Glomerular visceral epithelial cell (primary cell): ENCODE results near the gene SLC25A45.
A peak's percentile ranks its signal among the peaks of the same experiment; 100 is the strongest.
"Not testable (repeated sequence)": the region's sequence is repeated elsewhere in the genome, so short reads cannot be mapped to it uniquely, and the experiment has no call there.

ENCODE experiments used
- DNase-seq: peaks from one replicate; pipeline ENCODE4 v3.0.0-alpha.2; 2016; ENCODE audit errors: extremely low spot score

The SLC25A45 gene

DNA sequence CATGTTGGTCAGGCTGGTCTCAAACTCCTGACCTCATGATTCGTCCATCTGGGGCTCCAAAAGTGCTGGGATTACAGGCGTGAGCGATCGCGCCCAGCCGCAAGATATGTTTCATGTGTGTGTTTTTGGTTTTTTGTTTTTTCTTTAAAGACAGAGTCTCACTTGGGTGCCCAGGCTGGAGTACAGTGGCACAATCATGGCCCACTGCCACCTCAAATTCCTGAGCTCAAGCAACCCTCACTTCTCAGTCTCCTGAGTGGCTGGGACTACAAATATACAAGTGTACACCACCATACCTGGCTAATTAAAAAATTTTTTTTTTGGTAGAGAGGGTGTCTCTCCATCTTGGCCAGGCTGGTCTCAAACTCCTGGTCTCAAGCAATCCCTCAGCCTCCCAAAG, 19.5 kb downstream of the SLC25A45 start:
- DNase-seq, result no peak

DNA sequence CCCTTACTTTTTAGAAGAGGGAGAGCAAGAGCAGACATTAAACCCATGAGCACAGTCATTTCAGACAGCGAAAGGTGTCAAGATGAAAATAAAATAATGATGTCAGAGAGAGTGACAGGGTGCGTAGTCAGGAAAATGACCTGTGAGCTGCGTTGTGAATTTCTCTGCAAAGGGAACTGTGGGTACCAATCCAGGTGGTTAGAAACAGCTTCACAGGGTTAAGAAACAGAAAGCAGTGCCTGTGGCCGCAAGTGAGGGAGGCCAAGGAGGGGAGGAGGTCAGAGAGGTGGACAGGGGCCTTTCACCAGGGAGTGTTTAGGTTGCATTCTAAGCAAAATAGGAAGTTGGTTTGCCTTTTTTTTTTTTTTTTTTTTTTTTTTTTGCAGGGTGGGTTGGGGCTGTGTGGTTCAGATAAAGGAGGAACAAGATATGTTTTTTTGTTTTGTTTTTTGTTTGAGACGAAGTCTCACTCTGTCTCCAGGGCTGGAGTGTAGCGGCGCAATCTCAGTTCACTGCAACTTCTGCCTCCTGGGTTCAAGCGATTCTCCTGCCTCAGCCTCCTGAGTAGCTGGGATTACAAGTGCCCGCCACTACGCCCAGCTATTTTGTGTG, 20.0 kb downstream of the SLC25A45 start:
- no peak for DNase-seq

DNA sequence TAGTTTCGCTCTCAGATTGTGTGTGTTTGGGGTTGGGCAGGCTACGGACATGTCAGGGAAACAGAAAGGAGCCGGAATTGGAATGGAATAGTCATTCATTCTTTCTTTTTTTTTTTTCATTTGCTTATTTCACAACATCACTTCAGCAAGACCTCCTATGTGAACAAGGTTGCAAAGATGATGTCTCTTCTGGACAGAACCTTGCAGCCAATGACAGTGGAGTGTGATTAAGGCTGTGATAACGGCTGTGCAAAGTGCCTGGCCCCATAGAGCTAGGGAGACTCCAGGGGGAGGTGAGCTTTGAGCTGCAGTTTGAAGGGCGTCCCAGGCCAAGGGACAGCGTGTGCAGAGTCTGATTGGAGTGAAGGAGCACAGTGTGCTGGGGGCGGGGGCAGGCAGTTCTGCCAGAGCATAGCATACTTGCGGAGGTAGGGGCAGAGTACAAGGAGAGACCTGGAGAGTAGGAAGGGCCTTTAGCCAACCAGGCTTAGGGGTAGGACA, 24.5 kb downstream of the SLC25A45 start:
- DNase-seq, result no peak

DNA sequence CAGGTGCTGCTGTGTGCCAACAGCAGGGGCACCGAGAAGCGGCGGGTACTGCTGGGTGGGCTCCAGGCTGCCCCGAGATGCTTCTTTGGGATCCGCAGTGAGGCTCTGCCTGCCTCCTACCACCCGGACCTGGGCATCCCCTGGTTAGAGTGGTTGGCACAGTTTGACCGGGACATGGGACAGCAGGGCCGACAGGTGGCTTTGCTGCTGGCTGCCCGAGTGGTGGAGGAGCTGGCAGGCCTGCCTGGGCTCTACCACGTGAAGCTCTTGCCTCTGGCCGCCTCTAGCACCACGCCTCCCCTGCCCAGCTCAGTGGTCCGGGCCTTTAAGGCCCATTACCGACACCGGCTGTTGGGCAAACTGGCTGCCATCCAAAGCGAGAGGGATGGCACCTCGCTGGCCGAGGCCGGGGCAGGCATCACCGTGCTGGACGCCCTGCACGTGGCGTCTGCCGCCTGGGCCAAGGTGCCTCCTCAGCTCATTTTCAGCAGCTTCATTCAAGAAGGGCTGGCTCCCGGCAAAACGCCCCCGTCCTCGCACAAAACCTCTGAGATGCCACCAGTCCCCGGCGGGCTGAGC, 26.0 kb downstream of the SLC25A45 start:
- DNase-seq, result no peak

DNA sequence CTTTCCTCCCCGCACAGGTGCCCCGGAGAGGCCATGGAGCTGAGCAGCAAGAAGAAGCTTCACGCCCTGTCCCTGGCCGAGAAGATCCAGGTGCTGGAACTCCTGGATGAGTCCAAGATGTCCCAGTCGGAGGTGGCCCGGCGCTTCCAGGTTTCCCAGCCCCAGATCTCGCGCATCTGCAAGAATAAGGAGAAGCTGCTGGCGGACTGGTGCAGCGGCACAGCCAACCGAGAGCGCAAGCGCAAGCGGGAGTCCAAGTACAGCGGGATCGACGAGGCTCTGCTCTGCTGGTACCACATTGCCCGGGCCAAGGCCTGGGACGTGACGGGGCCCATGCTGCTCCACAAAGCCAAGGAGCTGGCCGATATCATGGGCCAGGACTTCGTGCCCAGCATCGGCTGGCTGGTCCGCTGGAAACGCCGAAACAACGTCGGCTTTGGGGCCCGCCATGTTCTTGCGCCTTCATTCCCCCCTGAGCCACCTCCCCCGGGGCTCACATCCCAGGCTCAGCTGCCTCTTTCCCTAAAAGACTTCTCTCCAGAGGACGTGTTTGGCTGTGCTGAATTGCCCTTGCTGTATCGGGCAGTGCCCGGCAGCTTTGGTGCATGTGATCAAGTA, 26.6 kb downstream of the SLC25A45 start:
- DNase-seq, result no peak

DNA sequence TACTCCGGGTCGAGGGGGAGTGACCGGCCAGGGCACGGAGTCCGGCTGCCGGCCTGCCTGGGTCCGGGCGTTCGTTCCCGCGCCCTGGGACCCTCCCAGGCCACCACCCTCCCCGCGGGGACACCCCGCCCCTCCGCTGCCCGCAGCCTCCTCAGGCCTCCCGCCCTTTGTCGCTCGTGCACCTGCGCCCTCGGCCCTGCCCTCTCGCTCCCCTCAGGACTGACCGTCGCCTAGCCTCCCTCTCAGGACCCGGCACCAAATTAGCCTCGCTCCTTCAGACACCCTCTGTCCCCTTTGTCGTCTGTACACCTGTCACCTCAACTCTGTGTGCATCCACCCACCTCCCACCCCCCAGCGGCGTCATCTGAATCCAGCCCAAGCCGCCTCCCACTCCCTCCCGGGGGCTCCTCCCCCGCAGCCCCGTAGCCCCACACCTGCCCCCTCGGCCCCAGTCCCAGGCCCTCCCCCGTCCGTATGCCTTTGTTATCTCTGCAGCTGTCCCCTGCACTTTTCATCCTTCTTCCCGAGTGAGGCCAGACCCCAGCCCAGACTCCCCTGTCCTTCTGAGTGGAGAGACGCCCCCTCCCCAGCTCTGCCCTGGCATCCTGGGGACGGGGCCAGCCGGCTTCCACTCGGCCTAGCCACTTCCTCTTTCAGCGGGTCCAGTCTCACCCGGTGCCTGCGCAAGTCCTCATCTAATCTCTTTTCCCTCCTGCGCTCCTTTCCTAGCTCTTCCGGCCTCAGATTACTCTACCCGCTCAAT, 27.3 kb downstream of the SLC25A45 start:
- DNase-seq, result peak; percentile 10

DNA sequence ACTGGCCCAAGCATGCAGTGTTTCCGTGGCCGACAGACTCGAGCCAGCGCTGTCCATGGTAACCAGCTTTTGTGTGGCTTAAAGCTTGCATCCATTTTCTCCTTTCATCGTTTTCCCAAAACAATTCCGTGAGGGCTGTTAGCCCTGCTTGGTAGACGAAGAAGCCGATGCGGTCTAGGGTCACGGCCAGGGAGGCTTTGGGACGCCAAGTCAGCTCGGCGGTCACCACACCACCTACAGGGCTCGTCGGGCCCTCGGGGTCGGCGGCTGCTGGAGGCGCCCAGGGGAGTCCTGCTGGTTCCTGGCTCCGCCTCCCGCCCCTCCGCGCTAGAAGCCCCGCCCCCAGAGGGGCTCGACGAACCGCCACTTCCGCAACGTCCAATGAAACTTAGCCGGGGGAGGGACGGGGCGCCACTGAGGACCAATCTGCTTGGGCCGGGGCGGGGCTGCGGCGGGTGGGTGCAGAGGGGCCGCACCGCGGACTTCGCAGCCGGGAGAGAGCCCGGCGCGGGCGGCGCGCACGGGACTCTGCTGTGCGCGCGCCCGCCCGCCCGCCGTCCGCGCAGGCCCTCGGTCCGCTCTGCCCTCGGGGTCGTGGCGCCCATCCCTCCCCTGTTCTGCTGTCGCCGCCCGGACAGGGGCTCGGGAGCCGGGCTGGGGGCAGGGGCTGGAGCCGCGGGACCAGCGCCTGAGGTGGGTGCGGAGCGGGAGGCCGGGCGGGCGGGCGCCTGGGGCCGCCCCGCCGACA, 28.0 kb downstream of the SLC25A45 start, which contains the start of gene TIGD3:
Gene TIGD3 (plus strand): TSS at position 487 of the 748 bp plus-strand sequence. CDS start 1,058 bp downstream, outside the sequence.
- peak; percentile 95 for DNase-seq

DNA sequence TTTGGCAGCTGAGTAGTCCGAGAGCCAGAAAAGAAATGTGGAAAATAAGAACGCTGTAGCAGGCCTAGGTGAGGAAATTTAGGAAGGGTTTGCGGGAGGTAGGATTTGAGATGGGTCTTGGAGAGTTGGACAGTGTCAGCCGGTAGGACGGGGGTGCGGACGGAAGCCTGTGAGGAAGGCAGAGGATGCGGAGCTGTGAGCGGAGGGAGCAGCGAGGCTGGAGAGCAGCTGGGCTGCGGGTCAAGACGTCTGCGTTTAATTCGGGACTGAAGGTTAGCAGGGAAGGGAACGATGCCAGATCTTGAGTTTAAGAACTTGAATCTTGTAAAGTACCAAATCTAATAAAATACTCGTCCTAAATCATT, 28.6 kb downstream of the SLC25A45 start:
- no peak for DNase-seq

DNA sequence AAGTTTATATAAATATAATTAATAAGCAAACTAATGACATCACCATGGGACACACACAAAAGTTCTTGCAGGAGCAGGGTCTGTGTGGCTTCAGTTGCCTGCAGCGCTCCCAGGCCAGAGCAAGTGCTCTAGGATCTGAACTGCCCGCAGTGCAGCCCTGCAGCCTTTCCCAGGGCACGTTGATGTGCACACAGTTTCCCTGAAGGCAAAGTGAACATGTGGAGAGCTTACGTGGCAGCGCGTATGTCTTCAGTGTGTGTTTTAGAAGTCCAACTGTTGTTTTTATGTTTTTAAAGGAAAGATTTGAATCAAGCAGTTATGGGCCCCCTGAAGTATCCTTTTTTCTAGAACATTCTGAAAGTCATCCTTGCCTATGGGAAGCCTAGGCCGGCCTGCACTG, 29.1 kb downstream of the SLC25A45 start:
- no peak for DNase-seq

DNA sequence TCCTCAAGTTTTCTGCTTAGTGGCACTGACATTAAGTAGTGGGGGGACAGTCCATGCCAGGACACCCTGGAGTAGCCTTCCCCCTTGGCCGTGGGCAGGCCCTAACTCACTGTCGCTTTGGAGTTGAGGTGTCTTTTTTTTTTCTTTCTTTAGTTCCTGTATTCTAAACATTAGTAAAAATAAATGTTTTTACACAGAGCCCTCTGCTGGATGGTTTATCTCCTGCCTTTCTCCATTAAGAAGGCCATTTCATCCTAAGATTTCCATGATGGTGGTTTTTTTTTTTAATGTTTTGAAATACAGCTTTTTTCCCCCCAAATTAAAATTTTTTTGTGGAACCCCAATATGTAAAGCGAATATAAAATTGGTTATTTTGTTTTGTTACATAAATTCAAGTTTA, 29.7 kb downstream of the SLC25A45 start:
- DNase-seq, result no peak

DNA sequence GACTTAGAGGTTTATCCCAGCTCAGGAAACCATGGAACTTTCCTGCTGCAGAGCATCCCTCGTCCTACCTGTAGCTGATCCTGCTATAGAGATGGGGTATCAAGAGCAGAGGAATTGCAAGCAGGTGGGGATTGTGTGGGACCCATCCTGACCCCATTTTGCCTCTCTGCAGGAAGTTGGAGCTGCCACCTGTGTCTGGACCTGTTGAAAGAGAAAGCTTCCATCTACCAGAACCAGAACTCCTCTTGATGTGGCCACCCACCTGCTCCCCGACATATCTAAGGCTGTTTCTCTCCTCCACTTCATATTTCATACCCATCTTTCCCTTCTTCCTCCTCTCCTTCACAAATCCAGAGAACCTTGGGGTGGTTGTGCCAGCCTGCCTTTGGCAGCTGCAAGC, 30.9 kb downstream of the SLC25A45 start:
- DNase-seq, result no peak

DNA sequence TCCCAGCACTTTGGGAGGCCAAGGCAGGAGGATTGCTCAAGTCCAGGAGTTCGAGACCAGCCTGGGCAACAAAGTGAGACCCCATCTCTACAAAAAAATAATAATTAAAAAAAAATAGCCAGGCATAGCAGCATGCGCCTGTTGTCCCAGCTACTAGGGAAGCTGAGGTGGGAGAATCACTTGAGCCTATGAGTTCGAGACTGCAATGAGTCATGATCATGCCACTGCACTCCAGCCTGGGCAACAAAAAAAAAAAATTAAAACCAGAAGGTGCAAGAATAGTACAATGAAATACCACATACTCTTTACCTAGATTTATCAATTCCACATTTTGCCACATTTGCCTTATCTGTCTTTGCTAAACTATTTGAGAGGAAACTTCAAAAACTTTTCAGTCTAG, 40.6 kb downstream of the SLC25A45 start:
- DNase-seq, result no peak

DNA sequence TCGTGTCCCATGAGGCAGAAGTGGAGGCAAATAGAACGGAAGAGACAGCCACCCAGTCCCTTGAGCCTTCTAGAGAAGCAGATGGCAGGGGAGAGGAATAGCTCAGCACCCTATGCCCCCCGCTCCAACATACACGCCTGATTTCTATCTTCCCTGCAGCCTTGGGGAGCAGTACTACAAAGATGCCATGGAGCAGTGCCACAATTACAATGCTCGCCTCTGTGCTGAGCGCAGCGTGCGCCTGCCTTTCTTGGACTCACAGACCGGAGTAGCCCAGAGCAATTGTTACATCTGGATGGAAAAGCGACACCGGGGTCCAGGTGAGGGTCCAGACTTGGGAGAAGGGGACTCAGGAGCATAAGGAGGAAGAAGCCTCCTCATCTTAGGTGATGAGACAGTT, 42.2 kb downstream of the SLC25A45 start:
- no peak for DNase-seq

DNA sequence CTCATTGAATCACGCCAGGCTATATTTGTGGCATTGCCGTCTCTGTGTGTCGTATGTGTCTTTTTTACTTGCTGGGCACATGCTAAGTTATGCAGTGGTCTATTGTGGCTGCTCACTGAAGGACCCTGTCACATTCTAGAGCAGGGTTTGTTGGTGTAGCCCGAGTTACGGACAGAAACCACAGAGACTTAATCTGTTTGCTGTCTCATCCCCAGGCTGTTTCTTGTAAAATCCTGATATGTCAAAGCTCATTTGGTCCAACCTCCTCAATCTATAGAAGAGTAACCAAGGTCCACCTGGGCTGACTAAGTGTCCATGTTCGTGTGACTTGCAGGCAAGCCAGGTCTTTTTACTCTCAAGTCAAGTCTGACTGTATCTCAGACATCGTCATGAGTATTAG, 43.8 kb downstream of the SLC25A45 start:
- DNase-seq, result no peak

DNA sequence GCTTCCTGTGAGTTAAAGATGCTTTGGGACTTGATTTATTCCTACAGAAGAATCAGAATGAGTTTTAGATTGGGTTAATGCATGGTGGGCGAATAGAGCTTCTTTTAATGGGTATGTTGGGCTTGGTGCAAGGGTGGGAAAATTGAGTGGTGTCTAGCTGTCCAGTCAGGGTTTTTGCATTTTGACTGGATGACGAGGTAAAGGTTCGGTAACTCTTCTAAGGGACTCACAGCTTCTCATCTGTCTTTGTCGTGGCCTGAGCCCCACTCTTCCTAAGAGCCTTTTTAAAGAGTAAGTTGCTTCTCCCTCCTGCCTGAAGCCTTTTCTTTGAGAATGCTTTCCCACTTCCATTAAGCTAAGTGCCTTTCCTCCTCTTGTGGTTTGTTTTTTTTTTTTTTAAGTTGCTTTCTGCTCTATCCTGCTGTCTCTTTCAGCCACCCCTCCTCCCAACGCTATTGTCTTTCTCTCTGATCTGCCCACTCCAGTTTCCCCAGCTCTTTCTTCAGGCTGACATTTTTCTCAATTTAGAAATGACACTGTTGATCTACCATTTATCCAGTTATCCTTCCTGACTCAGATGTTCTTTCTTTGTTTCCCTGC, 47.6 kb downstream of the SLC25A45 start:
- no peak for DNase-seq

DNA sequence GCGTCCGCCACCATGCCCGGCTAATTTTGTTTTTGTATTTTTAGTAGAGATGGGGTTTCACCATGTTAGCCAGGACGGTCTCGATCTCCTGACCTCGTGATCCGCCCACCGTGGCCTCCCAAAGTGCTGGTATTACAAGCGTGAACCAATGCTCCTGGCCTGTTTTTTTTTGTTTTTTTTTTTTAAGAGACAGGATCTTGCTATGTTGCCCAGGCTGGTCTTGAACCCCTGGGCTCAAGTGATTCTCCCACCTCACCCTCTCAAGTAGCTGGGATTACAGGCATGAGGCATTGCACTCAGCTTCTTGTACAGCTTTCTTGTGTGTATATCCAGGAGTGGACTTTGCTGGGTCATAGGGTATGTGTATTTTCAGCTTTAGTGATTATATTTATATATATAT, 49.9 kb downstream of the SLC25A45 start:
- DNase-seq, result not testable (repeated sequence)

DNA sequence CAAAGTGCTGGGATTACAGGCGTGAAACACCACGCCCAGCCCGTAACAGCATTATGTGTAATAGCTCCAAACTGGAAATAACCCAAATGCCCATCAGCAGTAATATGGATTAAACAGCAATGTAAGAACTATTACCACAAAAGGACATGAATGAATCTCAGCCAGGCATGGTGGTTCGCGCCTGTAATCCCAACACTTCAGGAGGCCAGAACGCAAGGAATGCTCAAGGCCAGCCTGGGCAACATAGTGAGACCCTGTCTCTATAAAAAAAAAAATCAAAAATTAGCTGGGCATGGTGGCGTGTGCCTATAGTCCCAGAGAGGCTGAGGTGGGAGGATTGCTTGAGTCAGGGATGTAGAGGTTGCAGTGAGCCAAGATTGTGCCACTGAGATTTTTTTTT, 51.9 kb downstream of the SLC25A45 start:
- no peak for DNase-seq

DNA sequence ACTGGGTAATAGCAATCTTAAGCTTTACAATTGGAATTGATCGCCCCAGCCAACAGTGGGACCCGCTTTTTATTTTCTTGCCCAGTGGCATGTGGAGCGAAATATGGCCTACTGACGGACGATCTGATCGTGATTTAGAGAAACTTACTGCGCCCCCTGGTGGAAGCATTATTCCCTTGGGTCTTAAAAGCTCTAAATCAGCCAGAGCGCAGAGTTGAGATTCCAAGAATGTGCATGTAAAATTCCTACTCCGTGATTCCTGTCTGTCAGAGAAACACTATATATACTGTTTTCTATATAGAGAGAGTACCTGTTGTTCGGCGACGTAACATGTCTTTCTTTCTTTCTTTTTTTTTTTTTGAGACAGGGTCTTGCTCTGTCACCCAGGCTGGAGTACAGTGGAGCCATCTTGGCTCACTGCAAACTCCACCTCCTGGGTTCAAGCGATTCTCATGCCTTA, 52.5 kb downstream of the SLC25A45 start:
- DNase-seq, result peak; percentile 85

DNA sequence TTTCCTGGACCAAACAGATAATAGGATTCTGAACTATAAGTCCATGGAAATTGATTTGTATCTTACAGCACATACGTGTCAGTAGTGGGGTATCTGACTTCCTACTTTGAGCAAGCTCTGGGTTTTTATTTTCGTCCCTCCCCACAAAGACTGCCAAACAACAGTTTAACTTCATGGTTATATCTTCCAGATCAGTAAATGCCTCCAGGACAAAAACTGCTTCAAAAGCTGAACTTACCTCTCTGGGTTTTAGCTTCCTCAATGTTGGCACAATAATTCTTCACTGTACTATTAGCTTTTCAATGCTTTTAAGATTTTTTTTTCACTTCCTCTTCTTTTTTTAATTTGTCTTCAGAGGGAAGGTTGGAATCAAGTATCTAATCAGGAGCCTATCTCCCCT, 53.0 kb downstream of the SLC25A45 start:
- no peak for DNase-seq

DNA sequence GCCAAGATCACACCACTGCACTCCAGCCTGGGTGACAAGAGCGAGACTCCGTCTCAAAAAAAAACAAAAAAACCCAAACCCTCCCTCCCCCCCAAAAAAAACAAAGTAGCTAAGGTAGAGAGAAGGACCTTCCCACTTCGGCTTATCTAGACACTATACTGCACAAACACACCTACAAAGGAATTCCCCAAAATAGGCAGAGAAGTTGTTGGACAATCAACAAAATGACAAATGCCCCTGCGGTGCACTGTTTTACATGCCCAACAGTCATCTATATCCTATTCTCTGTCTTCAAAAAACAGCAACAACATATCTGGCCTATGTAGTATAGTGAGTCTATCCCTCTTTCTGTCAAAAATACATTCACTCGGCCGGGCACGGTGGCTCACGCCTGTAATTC, 55.4 kb downstream of the SLC25A45 start:
- no peak for DNase-seq

DNA sequence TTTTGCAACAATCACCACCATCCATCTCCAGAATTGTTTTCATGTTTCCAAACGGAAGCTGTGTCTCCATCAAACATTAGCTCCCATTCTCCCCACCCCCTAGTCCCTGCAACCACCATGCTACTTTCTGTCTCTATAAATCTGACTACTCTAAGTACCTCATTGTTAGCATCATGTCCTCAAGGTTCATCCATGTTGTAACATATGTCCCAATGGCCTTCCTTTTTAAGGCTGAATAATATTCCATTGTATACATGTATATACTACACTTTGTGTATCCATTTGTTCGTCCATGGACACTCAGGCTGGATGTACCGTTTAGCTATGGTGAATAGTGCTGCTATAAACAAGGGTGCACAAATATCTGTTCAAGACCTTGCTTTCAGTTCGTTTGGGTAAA, 57.0 kb downstream of the SLC25A45 start:
- no peak for DNase-seq
